A549 treated with RU486 at 1 μM for 4 hours (cell line): ENCODE measurements around the gene KCNJ5. TPM values are rescaled to one million over a fixed set of nuclear protein-coding genes. Genes with fewer than 3 reads are reported as not detected.

Experiments
- total RNA-seq: library from RNA; stranded (reverse); fragments of 200-300 nt; extraction: Qiagen RNA extraction; gene quantifications from 5 replicates; pipeline ENCODE4 v1.2.3, GENCODE V29; 2022; ENCODE audit warnings: low read depth

KCNJ5 gene
- 0.10 TPM in 1 of 5 replicates, not detected in the others for total RNA-seq

DNA sequence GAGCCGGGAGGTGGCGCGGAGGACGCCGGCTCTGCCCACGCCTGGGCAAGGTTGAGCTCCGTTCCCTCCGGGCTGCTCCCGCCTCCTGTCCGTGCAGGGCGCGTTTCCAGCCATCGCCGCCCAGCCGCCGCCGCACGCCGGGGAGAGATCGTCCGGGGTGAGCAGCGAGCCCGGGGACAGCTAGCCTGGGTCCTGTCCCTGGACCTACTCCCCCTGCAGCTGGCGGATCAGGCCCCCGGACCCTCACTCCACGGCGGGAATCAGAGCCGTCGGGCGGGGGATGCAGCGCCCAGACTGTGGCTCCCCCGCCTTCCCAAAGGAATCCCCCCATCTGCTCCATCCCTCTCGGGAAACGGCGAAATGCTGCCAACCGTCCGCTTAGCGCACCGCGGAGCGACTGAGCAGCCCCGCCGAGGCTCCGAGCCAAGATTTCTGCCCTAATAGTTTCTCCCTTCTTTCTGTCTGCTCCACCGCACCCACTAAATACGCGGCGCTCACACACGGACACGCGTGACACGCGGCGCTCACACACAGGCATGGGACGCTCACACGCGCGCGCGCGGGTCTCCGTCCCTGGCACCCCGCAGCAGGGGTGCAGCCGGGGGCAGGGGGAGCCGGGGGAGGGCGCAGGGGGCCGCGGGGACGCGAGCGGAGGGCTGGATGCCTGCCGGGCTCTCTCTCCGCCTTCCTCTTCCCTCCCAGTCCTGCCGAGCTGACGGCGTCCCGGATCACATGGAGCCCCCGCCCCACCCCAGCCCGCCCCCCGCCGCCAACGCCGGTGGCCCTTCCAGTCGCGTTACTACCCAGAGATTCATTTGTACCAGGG lies at the start of gene KCNJ5:
Gene KCNJ5, plus strand, starts transcription at position 814 of the 826 bp plus-strand sequence. CDS start 19,918 bp downstream, outside the sequence.

DNA sequence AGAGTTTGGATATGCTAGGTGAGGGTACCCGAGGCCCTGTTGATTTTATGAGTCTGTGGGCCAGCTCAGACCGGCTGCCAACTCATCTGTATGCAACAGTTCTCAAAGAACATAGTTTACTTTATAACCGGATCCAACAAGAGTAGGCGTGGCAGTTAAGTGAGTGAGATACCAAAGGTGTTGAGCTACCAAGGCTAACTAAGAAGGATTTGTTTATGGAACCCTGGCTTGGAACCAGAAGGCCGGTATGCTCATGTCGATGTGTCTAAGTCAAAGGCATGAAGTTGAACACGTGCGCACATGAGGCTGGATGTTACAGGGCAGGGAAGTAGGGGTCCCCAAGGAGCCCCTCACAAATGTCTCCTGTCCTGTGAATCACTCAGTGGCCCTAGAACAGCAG lies 23.9 kb upstream of the KCNJ5 start, which contains the start of gene KCNJ1:
Gene KCNJ1, minus strand, starts transcription at position 20 of the 400 bp plus-strand sequence. CDS start 27,053 bp downstream, outside the sequence.

DNA sequence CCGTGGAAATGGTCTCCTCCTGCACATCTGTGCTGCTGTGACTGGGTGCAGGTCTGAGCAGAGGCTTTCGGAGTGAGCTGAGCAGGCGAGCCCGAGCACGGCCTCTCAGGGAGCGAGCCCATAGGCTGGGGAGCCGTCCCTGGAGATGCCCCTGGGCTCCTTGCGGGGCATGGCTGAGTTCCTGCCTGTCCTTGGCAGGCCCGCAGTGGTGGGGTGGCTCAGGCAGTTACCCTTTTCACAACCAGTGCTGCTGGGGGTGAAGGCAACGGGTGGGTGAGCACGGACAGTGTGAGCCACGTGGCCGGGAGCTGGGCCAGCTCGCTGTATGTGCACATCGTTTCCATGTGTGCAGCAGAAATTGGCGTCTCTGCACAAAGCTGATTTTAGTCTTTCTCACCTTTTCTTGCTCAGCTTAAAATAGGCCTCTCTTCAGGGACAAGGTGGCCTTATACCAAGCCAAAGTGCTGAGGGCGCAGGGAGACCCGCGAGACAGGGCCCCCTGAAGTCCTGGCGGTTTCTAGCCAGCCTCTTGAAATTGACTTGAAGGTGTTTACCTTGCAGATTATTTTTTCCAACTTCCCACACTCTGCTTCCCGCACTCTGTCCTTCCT lies 51.8 kb downstream of the KCNJ5 start, which contains the start of gene TP53AIP1:
Gene TP53AIP1, minus strand, starts transcription at position 55 of the 611 bp plus-strand sequence. CDS start 5,053 bp downstream, outside the sequence.

Other genes with a start within 250 kb of the KCNJ5 start
- 0.13 to 0.55 TPM (median 0.29 TPM) in 5 replicates for gene FLI1, start 197.3 kb upstream of the KCNJ5 start, total RNA-seq
- not detected in 5 replicates for gene KCNJ1, start 24.1 kb upstream of the KCNJ5 start, total RNA-seq
- gene TP53AIP1, start 51.5 kb downstream of the KCNJ5 start, total RNA-seq = 0.09 to 0.29 TPM (median 0.11 TPM) in 3 of 5 replicates, not detected in the others